Middle frontal gyrus (tissue), 1 donor: ENCODE data around the gene PEPD.

Source experiments
- DNase-seq: peaks from one replicate; pipeline ENCODE4 v3.0.0-alpha.2; 2015; ENCODE audit warnings: low spot score; ENCODE audit errors: extremely low spot score

PEPD gene

GRCh38 chr19:33512021-33512420 lies 9.6 kb downstream of the PEPD start:
- no peak for DNase-seq

GRCh38 chr19:33511346-33511745 lies 10.2 kb downstream of the PEPD start:
- DNase-seq = peak; percentile 22

- DNase-seq = no peak
Measured at GRCh38 chr19:33510462-33511194, 11.0 kb downstream of the PEPD start.

DNA sequence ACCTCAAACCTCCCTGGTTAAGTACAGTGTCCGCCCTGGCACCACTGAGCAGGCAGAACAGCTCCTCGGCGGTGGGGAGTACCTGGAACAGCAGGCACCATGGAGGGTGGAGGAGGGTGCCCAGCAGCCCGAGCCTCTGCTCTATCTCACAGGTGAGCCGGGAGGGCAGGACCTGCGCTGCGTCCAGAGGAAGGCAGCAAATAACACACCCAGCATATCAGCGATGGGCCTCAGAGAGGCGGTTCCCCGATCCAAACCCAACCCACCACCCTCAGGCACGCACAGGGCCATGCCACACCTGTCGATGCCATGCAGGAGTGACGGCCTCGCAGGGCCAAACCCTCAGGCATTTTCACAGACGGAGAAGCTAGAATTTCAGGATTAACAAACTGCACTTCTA lies 11.8 kb downstream of the PEPD start:
- no peak for DNase-seq

GRCh38 chr19:33508941-33509614 lies 12.5 kb downstream of the PEPD start:
- DNase-seq = no peak

GRCh38 chr19:33508431-33508830 lies 13.2 kb downstream of the PEPD start:
- DNase-seq = no peak

- DNase-seq = no peak
Measured at GRCh38 chr19:33508009-33508408, 13.6 kb downstream of the PEPD start.

GRCh38 chr19:33507021-33507956 lies 14.3 kb downstream of the PEPD start:
- DNase-seq = peak; percentile 45

GRCh38 chr19:33506498-33506897 lies 15.1 kb downstream of the PEPD start:
- DNase-seq = no peak

DNA sequence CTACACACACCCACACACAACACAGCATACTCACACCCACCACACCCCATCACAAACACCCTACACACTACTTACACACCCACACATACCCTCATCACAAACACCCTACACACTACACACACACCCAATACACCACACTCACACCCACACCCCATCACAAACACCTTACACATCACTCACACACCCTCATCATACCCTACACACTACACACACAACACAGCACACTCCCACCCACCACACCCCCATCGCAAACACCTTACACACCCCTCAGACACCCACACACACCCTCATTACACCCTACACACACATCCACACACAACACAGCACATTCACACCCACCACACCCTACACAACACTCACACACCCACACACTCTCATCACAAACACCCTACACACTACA lies 15.8 kb downstream of the PEPD start:
- no peak for DNase-seq

DNA sequence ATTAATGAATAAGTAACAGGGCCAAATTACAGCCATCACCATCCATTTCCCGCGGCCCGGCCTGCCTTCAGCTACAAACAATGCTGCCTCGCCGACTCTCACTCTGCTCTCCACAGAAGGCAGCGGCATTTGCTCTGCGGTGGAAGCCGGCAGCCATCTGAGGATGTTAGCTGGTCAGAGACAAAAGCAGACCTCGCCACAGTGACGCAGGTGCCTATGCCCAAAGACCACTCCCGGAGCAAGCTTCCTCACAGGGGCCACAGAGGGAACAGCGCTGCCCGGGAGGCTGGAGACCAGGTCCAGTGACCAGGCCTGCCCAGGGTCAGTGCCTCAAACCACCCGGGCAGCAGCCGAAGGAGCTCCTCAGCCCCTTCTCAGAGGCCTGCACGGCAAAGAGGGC lies 16.4 kb downstream of the PEPD start:
- DNase-seq = no peak

GRCh38 chr19:33504058-33504444 lies 17.5 kb downstream of the PEPD start:
- no peak for DNase-seq

DNA sequence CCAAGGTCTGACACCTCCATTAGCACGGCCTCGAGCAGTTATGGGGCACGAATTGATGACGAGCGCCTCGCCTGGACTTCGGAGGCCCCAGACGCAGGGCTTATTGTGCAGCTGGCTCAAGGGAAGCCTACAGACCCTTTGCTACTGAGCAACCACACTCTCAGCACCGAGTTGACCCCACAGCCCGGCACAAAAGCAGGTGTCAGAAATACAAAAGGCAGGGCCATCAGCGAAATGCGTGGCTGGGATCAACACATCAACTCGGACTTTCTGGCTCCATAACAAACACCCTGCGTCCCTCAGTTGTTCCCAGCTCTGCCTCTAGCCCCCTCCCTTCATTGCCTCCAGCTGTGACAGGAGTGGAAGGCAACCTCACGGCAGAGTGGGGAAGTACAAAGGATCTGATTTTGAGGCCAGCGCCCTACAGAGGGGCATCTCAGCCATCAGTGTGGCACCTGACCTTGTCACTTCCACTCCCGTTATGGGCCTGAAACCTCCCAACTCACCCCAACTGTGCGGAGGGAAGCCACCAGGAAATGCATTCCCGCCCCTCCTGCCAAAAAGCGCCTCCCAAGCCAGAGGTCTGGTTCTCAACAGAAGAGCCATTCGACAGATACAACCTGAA lies 18.0 kb downstream of the PEPD start:
- no peak for DNase-seq

DNA sequence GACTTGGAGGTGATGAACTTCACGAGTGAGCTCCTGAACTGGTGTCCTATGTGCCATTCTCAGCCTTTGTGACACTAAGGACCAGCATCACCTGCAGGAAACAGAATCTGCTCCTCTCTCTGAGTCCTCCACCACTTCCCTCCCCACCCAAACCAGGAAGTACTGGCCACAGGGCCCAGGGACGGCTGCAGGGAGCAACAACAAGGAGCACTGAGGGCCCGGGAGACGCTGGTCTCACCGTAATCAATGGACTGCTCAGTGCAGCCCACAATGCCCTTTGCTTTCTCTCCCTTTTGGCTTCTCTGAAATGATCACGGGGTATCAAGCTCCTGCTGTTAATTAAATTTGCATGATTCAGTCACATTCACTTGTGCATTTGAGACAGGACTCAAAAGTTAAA lies 18.6 kb downstream of the PEPD start:
- no peak for DNase-seq

DNA sequence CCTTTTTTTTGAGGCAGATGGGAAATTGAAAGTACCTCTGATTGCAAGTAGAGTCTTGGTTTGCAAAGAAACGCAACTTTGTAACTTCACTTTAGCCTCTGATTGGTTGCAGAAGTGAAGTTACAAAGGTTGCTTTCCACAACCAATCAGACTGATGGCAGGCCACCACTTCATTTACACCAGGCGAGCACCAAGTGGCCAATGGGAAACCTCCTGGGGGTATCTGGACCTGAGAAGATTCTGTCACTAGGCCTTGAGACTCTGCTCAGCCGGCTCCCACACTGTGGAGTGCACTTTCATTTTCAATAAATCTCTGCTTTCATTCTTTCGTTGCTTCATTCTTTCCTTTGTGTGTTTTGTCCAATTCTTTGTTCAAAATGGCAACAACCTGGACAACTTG lies 19.1 kb downstream of the PEPD start:
- no peak for DNase-seq

- DNase-seq = no peak
Measured at GRCh38 chr19:33501693-33502356, 19.8 kb downstream of the PEPD start.

- no peak for DNase-seq
Measured at GRCh38 chr19:33500991-33501390, 20.6 kb downstream of the PEPD start.

- no peak for DNase-seq
Measured at GRCh38 chr19:33500586-33500985, 21.0 kb downstream of the PEPD start.

- no peak for DNase-seq
Measured at GRCh38 chr19:33499671-33500506, 21.7 kb downstream of the PEPD start.

DNA sequence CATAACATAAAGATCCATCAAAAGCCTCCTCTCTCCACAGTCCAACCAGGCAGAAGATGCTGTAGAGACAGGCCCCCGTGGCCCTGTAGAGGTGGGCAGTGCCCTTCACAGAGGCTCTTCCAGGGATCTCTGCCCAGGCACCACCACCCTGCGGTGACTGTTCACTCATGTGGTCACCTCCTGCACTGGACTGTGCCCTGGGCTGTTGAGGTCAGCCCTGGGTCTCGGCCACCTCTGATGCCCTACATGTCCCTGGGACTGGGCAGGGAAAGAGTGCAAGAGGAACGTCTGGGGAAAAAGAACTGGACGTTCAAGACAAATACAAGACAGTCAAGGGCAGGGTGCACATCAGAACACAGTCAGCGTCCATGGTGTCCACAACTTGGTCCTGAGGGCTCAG lies 22.3 kb downstream of the PEPD start:
- no peak for DNase-seq
